NCI-H1930 (cell line): ENCODE results near the gene ACACA.

Experiments
- DNase-seq, 2 experiments: peaks; one replicate each; lab custom pipeline; 2025; lab: John Stamatoyannopoulos, UW

ACACA gene

DNA sequence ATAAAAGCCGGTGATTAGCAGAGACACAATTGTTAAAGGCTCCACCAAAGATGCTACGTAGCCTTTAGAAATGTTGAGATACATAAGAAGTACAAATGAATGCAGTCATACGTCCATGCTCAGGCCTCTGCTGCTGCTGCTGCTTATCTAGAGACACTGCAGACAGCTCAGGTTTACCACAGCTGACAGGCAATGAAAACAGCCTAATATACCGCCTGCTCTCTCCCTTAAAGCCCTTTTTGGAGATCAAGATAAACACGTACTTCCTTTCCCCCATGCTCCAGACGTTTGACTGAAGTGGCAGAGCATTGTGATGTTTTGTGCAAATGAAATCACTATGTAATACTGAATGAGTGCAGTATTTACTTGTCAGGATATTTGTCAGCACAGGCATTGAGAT, 272.6 kb downstream of the ACACA start:
- DNase-seq = no peak

DNA sequence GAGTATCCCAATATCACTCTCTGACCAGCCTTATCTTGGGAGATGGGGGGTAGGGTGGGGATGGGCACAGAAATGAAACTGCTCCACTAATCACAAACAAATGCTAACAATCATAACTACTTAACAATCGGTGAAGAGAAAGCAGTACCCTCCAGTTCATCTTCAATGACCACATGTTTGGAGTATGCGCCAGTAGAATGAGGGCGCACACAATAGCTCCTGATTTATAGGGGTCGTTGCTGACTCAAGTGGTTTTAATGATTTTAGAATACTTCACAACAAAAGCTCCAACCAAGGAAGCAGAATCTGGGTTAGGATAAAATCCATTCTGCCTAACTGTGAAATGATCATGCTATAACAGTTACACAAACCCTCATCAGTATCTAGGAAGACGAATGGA, 273.5 kb downstream of the ACACA start:
- DNase-seq = no peak

DNA sequence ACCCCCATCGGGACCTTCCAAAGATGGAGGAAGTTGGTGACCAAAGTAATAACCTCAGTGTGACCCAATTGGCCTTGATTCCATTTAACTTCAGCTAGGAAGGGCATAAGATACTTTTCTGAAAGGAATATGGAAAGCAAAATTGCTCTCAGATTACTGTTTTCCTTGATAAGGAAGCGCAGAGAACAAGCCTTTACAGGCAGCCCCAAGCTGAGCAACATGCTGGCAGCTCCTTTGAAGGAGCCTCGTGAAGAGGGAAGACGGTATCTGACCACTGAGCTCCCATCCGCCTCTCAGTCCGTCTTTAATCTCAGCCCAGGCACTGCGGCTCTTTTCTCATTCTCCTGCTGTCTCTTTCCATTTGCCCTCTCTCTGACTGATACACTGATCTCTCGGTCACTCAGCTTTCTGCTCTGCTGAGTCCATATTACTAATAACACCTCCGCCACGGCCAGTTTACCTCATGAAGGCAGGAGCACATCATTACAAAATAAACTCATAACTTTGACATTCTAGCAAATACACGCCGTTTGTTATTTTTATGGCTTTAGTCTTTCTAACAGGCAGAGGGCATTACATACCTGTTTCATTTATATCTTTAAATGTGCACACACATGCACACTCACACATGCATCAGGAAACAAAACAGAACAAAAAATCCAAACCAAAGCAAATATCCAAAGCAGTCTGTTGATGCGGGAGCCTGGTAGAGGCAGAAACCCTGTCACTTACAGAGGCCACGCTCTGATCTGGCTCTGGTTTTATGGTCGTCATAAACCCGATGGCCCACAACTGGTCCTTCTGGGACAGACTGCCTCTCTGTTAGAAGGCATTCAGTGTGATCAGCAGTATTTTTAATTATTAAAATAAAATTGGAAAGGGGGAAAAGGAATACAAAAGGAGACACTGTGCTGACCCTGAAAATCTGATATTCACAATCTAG, 274.7 kb downstream of the ACACA start:
- no peak for DNase-seq

DNA sequence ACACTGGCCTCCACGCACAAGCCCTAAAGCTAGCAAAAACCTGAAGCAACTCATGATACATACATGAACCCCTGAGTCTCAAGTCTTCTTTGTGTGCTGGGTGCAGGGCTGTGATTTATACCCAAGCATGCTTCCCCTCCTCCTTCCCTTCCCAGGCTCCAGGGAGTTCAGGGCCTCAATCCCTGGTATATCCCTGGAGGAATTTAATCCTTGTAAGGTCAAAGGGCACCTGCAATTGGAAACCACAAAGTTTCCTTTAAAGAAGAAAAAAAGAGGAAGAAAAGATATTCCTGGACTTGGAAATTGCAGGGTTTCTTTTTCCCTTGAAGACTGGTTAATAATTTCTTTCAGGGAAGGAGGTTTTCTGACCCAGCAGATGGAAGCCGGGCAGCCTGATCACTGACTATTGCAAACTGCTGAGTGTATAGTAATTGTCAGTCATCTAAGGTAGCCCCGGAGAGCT, 275.6 kb downstream of the ACACA start:
- DNase-seq = no peak

DNA sequence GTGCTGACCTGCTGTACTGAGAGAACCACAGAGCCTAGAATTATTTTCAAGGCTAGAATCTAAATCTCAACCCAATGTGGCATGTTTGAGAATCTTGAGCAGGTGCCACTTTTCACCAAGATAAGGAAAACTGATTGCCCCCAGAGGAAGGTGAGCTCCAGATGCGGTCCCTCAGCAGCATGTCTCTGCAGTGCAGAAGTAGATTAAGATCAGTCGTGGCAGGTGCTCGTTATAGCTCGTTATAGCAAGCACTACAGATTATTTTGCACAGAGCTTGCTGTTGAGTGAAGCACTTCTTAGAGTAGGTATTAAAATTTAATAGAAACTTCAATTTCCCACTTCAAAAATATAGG, 281.8 kb downstream of the ACACA start:
- DNase-seq = no peak

DNA sequence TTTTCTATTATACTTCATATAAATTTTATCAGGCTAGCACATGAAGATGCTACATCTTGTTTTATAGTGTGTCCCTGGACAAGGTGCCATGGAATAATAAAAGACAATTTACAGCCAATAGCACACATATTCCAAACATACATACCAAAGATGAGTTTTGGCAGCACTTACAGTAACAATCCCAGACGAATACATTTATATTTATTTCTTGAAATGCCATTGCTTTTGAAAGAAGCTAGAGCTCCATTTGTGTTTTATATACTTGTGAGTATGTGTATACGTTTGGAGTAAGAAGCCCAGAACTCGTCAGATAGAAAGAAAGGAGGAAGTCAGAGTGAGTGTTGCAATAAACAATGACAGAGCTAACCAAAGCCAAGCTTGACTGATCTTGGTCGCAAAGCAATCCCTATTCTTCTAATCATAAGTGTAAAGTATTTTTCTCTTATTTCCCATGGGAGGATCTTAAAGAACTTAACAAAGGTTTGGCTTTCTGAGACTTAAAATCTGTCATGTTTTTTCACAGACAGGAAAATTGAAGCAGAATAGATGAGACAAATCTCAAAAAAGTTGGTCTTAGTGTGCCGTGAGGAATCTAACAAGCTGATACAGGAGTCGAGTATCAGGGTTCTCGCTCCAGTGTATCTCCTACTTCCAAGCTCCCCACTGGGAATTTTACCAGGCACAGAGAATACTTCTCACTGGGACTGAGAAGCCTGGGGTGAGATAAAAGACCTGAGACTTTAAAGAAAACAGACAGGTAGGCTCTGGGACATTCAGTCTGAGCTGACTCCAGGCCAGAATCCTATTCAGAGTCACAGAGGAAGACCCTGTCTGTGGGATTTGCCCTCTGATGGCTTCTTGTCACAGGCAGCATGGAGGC, 282.5 kb downstream of the ACACA start:
- no peak for DNase-seq

DNA sequence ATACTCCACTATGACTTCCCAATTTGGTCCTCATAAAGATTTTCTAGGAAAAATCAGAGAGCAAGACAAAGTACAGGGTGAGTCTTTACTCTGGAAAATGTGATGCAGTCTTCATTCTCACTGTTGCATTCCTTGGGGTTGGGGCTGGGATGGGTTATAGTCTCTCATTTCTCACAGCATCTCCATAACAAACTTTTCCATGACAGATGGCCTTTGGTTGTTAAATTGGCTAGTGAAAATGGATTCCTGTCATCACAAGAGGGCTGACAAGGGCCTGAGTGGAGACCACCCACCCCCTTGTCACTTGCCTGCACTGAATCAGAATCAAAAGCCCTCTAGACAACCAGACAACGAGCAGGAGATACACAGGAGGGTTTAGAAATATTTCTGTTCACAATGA, 283.2 kb downstream of the ACACA start:
- DNase-seq = no peak

DNA sequence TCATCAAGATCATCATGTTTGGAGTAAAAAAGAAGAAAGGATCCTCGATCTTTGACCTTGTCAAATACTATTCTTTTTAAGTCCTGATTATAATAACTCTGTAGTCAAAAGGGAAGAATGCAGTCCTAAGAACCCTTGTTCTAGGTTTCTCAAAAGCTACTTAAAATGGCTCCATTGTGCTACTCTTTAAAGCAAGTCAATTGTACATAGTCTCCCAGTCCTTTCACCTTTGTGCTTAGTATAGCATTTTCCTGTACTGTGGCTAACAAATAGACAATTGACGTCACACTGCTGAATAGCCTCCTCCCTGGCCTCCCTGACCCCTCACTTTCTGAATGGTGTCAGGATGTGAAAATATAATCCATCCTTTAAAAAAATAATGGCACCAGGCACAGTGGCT, 285.0 kb downstream of the ACACA start:
- no peak for DNase-seq

DNA sequence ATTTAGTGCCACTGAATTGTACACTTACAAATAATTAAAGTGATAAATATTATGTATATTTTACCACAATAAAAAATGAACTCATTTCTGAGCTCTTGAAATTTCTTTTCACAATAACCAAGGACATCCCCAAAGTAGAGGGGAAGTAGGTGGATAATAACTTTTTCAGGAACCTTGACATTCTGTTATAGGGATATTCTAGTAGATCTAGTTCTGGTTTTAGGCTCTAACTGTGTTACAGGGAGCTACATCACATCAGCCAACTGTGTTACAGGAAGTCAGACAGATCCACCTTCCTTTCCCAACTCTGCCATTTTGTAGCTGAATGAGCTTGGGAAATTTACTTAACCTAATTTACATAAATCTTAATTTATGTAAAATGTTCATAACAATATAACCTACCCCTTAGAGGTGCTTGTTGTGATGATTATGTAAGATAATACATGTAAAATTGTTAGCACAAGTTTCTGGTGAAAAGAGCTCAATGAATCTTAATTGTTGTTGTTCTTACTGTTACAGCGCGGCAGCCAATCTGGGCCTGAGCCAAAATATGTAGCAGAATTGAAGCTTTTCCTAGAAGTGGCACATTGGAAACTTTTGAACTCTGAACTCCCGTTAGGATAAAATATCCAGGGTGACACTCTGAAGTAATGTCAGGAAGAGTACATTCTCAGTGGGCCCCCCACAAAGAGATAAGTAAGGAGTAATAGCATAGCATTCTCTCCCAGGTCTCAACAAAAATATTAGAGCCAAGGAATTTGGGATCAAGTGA, 288.1 kb downstream of the ACACA start:
- no peak for DNase-seq

DNA sequence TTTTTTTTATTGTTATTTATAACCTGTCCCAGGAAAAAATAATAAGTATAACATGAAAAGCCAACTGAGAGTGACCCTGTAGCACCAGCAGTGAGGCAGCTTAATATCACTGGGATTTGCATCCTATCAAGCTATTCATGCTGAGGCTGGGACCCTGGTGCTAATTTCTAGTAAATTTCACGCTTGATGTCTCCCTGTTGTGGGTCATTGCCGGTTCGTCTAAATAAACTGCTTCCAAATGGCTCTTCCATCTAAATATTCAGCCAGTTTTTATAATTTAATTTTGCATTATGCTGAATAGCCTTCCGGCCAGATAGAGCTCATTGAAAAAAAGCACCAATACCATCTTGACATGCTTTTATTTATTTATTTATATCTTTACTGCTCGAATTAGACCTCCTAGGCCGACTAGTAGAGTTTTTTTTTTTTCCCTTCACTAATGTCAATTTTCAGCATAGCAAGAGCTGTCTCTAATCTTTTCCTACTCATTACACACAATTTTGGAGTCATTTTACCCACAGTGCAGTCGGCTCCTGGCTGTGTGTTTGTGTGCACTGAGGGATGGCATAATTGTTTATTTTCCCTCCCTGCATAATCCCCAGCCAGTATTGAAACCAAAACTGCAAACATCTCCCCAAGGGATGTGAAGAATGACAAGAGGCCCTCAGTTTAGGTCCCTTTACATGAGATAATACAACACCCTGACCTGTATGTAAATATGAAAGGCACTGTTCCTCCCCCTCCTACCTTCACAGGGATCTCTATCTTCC, 289.1 kb downstream of the ACACA start:
- peak; percentile 39 to 76 for DNase-seq

DNA sequence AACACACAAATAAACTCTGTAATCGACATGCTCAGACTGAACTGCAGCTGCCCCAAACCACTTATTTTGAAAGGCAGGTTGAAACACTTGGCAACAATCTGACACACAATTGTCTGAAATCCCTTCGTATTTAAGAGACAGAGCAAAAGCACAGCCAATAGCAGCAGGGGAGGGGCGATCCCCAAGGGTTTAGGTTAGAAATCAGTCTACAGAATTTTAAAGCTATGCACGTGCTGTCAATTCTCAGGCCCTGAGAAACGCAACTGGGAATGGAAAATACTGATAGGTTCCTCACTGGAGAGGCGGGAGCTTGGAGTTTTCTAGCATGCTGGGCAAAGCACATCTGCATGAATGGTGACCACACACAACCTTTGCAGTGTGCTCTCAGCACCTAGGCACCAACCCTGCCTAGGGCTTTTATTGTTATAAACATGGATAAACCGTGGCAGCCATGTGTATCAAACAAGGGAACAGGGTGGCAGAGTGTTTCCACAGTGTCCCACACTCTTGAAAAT, 289.9 kb downstream of the ACACA start:
- DNase-seq = no peak

DNA sequence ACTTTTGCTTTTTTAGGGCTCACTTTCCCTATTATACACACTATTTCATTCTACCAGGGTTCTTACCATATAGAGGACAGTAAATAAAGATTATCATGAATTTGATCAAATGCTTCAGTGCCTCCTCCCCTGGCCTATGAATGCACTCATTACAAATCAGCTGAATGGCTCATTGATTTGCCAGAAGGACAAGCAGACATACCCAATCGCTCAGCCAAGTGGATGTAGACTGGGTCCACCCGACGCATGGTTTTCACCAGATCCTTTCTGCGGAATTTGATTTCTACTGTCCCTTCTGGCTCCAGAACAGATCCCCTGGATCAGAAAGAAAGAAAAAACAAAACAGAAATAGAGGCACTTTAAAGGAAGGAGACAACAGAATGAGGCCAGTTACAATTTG, 295.3 kb downstream of the ACACA start:
- DNase-seq = no peak

DNA sequence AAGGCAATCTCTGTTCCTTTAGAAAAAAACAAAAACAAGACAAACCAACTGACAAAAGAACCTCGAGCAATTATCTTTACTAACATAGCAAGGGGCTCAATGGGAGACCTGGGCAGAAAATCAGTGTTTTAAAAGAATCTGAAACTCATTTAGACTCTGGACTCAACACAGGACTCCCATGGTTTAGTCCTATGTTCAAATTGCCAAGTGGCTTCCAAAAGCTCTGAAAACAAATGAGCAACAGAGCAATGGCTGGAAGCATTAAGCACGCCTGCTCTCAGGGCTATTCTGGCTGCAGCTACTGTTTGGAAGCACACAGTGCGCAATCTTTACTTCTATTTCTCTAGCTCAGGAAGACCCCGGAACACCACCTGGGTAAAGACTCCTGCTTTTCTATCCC, 295.9 kb downstream of the ACACA start:
- DNase-seq = no peak

DNA sequence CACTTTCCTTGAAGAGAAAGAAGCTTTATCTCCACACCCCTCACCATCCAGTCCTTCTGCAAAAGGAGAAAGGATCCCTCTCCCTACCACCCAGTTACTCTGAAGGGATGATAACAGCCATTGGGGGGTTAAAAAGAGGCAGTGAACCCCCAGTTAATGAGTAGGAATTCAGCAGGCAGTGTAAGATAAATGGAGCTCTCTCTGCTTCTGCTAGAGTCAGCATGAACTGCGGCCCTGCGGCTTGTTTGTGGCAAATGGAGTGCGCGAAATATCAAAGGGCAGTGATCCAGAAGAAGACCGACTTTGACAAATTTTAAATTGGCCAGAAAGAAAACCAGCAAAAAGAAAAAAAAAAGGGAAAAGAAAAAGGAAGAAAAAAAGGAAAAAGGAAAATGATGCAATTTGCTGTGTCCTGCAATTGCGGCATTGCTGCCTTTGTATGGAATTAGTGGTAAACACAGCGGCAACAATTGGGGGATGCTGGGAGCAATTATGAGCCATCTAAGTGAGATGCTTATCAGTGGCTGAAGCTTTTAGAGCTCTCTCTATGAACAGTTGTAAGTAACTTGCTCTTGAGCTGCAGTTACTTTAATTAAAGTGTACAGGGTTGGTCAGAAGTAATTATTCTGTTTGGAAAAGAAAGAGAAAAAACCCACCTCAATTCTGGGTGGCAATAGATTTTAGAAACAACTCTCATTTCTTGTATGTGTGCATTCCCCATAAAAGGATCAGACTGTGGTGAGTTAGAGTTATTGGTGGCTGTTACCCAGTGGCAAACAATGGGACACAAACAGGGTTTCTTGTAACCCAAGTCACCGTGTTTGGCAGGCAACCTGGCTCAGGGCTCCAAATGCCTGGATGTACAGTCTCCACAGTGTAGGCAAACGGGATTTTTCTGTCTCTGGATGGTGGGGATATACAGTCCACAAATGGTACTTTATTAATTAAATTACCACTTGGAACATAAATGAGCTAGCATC, 296.6 kb downstream of the ACACA start:
- peak; percentile 51 to 53 for DNase-seq

DNA sequence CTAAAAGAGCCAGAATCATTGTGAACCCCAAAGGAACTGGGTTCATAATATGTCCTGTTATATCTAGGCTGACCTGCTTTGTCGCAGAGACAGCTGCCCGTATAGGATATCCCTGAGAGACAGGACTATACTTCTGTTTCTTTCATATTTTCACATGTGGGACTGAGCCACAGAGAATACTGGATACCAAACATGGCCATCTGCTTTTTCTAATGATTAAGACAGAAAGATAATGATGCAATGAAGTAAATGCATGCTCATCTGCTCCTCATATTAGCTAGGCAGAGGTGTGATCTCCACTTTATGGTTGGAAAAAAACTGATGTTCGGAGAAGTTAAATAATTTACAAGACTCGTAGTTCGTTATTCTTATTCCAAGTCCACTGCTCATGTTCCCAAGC, 297.5 kb downstream of the ACACA start:
- no peak for DNase-seq

DNA sequence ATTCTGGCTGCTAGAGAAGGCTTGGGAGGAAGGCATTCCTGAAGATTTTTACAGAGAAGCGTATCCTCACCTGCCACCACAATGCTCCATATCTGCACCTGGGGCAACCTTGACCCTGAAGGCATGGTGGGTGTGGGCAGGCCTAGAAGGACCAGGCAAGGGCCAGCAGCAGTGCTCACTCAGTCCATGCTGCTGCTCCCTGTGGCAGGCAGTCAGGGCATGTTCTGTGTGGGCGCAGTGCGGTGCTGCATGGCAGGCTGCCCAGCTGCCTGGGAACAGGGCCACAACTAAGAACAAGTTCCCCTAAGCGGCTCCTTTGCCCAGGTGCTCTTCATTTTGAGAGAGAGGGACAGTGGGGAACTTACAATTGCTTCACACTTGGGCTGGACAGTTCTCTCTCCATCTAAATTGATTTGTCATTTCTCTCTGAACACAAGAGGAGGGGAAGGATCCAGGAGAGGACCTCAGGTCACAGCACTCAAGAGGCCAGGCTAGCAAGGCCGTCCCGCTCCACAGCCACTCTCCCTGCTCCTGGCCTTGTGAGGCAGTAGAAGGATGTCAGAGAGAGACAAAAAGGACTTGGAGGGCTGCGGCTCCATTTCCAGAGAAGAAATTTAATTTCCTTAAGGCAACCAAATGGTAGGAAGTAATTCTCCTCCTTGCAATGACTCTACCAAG, 299.1 kb downstream of the ACACA start:
- no peak for DNase-seq

DNA sequence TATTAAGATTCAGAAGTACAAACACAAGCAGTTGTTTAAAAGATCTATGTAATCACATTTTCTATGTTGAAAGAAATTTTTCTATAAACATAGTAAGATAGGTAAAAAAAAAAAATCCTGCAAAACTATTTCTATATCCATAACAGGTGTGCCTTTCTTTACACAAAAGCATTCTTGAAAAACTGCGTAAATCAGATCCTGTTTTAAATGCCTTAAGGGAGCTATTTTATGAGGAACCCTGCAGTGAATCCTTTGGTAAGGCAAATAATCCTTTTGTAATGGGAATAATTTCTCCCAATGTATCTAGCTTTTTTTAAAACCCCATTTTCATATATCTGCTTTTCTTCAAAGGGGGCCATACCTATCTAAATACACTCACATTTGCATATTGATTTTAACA, 300.6 kb downstream of the ACACA start:
- DNase-seq = no peak

DNA sequence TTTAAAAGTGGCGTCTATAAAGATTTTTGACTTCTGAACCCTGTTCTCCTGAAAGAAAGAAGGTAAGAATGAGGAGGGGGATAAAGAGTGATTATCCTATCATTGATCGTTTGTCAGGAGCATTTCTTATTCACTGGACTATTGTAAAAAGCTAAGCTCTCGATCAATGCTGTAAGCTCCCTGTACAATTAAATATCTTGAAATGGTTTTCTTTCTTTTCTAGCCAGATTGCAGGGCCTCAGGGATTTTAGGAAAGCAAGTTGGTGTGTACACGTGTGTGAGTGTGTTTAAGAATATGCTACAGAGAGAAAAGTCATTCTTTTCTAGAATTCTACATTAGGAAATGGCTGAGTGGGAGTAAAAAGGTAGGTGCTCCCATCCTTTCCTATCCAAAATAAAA, 303.4 kb downstream of the ACACA start:
- no peak for DNase-seq

DNA sequence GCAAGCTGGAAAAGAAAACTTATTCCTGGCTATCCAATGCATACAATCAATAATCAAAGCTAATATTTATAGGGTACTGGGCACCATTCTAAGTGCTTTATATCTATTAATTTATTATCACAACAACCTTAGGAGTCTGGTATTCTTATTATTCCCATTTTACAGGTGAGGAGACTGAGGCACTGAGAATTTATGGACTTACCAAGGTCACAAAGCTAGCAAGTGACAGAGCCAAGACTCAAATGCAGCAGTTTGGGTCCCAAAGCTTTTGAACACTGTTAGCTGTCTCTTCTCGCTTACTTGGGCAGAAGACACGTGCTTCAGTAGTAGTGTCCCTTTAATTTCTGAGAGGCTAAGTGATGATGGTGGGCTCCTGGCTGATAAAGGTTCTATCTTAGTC, 305.3 kb downstream of the ACACA start:
- DNase-seq = no peak
